ENCODE measurements around the gene TBC1D2.
"Not testable (repeated sequence)": the region's sequence is repeated elsewhere in the genome, so short reads cannot be mapped to it uniquely, and the experiment has no call there.

TBC1D2 gene

DNA sequence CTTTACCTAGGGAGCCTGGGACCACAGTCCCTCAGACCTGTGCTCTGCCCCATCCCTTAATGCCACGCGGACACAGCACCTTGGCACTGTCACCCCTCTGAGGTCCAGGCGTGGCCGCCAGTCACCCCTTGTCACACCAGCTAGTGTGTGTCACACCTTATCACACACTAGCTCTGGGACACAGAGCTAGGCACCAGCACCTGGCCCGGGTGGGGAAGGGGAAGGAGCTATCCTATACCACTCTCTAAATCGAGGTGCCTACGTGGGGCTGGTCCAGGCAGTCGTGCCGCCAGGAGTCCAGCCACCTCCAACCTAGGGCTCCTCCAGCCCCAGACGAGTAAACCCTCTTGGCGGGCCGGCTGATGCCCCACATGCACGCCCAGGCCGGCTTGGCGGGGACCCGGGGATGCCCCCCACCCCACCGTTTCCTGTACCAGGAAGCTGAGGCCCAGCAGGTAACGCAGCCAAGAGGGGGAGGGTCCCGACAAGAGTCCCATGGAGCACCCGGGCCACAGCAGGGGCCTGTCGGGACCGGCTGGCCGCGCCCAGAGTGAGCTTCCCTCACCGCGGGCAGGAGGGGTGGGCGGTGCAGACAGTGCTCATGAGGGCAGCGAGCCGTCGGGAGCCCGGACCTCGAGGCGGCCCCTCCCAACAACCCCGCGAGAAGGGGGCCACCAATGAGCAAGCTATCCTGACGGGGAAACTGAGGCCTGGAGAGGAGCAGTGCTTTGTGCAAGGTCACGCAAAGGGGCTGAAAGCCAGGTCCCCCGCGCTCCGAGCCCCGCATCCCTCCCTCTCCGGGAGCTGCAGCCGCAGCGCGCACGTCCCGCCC, 63.6 kb downstream of the TBC1D2 start:
- DNase-seq (ENCODE audit: low spot score), result no peak

DNA sequence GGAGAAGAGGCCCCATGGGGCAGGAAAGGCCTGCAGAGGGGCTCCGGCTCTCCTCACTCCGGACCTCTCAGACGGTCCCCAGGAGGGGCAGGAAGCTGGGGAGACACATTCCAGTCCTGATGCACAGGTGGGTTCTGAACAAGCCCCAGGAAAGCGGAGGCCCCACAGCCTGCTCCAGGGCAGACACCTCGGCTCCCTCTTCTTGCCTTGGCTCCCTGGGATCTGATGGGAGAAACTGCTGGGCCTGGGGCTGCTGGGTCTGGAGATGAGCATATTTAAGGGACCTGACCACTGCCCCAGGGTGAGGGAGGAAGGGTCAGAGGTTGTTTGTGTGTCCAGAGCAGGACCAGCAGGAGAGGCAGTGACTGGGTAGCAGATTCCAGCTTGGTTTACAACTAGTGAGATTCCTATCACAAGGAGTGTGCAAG, 64.3 kb downstream of the TBC1D2 start:
- no peak for DNase-seq (ENCODE audit: low spot score)

DNA sequence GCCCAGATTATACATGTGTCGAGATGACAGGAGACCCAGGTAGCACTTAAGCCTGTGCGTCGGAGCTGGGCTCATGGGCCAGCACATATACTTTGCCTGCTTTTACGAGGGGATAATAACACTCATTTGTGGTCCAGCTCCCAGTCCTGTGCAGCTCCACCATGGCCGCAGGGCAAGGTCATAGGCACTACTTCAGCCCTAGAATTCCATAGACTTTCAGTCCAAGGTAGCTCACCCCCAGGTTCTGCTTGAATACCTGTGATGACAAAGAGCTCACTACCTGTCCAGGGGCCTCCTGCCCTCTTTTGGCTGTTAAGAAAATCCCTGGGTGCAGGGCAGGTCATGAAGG, 64.7 kb downstream of the TBC1D2 start:
- no peak for DNase-seq (ENCODE audit: low spot score)

DNA sequence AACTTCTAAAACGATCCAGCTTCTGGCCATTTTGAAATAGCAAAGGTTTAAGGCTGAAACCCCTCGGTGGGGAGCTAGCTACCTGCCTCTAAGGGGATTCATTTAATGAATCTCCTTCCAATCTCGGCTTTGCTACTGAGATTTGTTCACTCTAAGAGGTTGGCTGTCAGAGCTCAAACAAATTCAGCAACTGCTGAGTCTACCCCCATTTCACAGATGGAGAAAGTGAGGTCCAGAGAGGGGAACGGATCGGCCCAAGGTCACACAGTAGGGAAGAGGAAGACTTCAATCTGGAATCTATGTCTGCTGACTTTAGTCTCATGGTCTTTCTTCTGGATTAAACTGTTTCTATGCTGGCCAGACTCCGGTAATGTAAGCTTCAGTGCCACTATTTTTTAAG, 66.0 kb downstream of the TBC1D2 start:
- no peak for DNase-seq (ENCODE audit: low spot score)

DNA sequence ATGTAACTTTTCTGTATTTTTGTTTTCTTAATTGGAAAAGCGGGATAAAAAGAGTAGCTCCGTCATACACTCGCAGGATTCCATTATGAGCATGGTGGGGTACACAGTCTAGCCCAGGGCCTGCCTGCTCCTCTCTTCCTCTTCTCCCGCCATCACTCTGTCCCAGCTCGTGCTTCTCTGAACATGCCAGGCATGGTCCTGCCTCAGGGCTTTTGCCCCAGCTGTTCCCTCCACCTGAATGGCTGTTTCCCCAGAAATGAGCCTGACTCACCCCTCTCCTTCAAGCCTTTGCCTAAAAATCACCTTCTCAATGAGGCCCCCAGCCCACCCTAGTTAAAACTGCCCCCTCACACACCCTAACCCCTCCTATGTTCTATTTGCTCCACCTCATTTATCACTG, 67.5 kb downstream of the TBC1D2 start:
- no peak for DNase-seq (ENCODE audit: low spot score)

DNA sequence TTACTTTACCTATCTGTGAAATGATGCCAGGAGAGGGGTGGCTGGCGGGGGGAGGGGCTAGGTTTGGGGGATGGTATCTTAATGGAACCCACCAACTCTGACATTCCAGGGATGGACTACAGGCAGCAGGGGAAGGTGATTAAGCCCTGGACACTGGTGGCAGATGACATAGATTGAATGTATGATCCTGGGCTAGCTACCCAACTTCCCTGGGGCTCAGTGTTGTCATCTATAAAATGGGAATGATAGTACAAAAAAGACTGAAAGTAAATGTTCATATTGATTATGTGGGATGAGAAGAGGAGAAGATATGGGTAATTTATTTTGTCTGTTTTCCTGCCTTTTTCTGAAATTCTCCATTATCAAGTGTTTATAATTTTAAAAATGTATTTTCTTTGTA, 69.2 kb downstream of the TBC1D2 start:
- DNase-seq (ENCODE audit: low spot score), result no peak

DNA sequence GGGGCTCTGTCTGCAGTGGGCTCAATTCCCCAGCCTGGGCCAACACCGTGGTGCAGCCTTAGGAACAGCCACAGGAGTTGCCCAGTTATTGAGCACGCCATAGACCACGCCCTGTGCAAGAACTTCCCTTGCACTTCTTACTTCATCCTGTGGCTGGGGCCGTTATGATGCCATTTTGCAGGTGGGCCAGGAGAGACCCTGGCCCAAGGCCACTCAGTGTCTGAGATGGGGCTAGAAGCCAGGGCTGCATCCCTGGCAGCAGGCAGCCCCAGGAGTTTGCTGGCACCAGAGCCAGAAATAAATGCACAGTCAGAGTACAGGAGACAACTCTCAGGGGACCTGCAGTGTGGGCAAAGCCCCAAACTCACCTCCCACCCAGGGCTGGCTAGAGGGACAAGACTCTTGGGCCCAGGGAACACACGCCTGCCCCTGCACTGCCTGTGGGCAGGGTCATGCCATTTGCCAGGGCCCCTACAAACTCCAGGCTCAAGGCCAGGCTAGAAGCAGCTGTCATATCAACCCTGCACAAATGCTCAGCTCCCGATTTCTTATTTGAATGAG, 69.8 kb downstream of the TBC1D2 start:
- no peak for DNase-seq (ENCODE audit: low spot score)

DNA sequence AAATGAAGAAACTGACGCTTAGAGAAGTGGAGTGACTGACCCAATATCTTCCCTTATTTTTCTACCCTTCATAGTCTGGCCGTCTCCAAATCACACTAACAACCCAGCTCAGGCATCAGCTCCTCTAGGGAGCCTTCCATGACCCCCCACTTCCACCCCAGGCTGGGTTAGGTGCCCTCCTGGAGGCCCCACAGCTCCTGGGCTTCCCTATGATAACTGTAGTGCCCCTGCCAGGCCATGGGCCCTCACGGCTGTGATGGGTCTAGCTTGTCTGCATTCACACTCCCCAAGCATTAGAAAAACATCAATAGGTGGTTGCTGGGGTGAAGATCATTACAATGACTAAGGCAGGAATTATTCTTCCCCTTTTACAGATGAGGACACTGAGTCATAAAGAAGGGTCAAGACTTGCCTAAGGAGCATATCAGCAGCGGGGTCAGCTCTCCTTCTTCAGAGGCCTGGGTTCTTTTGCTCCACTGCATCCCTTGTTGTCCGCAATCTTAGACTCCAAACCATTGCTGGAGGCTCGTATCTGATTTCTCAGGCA, 70.4 kb downstream of the TBC1D2 start:
- no peak for DNase-seq (ENCODE audit: low spot score)

DNA sequence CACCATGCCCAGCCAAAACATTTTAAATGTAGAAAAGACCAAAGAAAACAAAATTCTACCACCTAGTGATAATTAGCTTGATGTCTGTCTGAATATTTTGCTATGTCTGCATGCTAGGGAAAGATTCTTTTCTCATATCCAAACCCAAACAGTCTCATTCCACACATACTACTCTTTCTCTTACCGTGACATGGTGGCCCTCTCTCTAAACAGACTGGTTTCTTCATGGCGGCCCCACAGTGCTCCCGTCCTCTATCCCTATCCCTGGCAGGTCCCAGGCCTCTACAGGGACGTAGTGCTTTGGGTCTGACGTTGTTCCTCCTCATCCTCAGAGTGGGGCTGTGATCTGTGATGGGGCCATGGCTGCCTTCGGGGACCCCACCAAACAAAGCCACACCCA, 71.1 kb downstream of the TBC1D2 start:
- no peak for DNase-seq (ENCODE audit: low spot score)

DNA sequence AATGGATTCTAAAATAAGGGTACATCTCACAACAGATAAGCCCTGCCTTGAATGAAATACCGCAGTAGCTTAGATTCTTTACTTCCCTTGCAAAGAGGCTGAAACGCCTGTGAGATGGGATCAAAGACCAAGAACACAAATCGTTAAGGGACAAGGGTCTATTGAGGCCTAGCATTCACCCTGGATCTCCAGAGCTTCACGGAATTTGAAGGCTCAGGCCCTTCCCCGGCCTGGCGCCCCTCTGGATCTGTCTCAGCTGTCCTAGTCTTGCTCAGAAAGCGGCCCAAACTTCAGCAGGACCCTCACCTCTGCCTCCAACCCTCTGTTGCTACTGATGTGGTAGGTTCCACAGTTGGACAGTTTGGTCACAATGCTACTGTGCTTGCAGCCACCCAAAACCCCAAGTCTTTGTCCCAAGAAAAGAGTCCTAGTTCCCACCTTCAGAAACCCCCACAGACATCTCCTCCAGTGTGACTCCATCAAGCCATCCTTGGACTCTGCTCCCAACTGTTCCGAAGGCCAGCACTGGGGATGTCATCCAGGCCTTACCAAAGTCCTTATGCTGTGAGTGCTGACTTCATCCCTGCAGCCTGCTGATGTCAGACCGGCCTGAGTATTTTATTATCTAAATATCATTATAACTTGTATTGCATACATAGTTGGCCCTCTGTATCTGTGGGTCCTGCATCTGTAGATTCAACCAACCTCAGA, 72.4 kb downstream of the TBC1D2 start:
- DNase-seq (ENCODE audit: low spot score), result no peak

DNA sequence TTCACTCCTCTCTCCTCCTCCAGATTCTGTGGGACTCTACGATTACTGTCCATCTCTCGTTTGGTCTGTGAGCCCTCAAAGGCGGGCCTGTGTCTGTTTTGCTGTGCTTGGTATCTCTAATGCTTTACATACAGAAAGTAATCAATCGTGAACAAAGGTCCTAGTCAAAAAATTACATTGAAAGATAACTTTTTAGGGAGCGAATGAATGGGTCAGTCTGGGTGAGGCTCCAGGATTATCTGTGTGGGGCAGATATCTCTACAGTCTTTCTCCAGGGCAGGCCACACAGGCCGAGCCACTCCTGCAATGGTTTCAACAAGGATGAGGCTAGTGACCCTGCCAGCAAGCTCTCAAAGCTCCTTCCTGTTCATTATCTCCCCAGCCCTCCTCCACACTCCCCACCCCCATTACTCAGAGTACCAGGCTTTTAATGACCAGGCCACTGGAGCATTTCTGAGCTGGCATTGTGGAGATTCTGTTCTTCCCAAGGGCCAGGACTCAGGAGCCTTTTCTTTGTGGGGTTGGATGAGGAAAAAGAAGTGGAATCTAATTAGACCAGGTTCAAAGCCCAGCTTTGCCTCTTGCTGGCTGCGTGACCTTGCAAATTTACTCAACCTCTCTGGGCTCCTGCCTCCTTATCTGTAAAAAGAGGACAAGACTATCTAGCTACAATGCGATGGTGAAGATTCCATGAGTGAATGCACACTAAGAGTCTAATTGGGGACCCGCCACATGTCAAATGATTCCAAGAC, 73.2 kb downstream of the TBC1D2 start:
- no peak for DNase-seq (ENCODE audit: low spot score)

DNA sequence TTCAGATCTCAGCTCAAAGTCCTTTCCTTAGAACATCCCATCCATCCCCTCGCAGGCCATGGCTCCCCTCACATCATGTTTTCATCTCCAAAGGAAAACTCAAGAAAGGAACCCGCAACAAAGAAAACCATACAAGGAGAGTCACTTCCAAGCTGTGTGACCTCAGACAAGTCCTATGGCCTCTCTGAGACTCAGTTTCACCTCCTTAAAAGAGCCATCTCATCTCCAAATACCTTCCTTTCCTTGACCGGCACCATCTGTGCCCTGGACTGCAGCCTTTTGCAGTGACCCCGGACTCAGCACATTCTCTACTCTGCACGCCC, 73.7 kb downstream of the TBC1D2 start:
- DNase-seq (ENCODE audit: low spot score), result no peak

DNA sequence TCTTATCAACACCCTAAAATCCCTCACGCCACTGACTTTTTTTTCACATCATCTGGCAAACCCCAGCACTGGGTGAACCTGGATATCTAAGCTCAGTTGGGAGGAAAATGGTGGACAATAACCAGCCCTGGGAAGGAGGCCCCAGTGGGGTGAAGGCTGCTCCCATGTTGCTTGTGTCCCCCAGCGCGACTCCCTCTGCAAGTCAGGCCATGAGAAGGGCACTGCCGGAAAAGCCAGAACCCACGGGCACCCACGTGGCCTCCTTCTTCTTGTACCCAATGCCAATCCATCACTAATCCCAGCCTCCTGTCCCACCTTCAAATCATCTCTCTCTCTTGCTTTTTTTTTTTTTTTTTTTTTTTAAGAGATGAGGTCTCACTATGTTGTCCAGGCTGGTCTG, 74.5 kb downstream of the TBC1D2 start:
- no peak for DNase-seq (ENCODE audit: low spot score)

DNA sequence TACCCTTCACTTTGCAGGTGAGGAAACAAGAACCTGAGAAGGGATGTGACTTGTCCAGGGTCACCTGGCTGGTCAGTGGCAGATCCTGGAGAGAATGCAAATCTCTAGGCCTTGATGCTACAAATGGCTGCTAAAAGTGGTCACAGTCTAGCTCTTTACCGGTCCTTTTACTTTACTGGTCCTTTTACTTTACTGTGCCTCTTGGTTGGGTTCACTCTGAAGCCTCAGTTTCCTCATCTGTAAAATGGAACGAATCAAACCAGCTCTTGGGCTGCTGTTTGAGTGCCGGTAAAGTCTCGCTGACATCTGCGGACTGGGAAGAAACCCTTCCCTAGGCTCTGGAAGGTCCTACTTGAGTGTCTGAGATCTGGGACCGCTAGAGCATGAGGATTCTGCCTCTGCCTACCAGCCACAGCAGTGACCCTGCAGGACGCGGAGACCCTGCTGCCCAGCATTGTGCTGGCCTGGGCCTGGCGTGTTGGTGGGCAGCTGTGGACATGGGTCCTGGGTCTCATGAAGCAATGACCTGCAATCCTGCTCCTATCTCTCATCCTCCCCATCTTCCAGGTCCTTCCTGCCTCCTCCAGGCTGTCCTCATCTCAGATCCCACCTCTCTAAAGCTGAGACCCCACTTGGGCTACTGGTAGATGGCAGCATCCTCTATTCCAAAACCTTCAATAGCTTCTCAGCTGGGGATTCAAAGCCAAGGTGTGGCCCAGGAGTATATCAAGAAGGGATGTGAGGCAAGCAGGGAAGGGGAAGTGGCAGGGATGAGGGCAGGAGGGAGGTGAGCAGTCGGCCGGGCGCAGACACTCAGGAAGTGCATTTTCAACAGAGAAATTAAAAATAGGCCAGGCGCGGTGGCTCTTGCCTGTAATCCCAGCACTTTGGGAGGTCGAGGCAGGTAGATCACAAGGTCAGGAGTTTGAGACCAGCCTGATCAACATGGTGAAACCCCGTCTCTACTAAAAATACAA, 76.3 kb downstream of the TBC1D2 start:
- DNase-seq (ENCODE audit: low spot score), result no peak

DNA sequence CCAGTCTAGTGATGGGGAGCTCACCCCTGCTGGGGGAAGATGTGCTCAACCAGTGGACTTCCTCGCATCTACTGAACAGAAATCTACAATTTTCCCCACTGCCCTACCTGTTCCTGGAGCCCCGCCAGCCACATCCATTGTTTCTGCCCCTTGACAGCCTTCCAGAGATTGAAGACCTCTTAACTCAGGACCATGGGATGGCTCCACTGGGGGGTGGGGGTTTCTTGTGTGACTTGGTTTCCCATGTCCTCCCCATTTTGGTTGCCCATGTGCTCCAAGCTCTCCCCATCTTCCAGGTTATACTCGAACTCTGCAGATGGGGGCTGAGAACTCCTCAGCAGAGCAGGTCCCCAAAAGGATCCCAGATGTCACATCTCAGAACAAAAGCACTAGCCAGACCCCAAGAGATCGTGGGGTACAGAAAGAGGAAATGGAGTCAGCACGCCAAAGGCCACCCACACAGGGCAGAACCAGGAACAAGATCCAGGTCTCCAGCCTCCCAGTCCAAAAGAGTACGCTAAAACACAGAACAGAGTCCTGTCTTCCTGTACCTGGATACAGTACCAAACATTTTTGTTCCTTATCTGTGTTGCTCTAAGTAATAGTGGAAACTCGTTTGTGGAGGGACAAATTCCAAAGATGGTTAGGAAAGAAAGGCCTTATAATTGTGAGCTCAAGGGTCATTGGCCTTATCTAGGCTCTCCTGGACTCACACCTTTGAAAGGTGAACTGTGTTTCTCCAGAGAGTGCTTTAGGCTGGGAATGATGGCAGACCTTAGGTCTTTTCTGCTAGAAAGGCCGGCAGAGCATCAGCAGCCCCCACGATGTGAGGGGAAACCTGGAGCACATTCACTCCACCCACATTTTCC, 78.8 kb downstream of the TBC1D2 start:
- DNase-seq (ENCODE audit: low spot score), result no peak

DNA sequence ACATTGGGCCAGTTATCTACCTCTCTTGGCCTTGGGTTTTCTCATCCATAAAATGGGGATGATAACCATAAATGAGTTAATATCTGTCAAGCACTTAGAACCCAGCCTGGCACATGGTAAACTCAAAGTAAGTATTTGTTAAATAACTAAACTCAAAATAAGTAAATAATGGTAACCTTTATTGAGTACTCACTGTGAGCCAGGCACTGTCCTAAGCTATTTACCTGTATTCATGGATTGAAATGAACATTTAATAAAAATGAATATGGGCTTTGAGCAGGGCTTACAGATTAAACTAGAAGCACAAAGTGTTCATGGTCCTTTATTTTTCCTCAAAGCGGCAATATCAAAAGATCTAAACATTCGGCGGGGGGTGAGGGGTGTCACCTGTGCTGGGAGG, 79.7 kb downstream of the TBC1D2 start:
- DNase-seq (ENCODE audit: low spot score), result no peak

DNA sequence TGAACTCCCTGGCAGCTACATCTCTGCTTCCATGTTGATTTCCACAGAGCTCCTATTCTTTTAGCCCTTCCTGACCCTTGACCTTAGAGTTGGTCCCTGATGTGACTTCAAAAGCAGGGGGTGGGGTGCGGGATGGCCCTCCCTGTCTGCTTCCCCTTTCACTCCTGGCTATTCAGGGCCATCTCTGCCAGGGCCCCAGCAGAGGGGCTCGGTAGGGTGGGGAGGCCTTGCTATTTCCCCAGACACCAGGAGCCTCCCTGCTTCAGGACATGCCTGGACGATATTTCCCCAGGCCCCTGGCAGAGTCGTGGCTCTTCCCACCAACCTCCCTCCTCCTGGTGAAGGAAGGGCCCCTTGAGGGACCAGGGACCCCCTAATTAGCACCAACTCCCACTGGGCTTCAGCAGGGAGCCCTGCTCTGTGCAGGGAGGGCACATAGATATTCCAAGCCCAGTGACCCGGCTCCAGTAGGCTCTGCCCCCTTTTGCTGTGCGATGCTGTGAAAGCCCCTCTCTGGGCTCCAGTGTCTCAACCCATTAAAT, 80.3 kb downstream of the TBC1D2 start:
- DNase-seq (ENCODE audit: low spot score), result no peak

DNA sequence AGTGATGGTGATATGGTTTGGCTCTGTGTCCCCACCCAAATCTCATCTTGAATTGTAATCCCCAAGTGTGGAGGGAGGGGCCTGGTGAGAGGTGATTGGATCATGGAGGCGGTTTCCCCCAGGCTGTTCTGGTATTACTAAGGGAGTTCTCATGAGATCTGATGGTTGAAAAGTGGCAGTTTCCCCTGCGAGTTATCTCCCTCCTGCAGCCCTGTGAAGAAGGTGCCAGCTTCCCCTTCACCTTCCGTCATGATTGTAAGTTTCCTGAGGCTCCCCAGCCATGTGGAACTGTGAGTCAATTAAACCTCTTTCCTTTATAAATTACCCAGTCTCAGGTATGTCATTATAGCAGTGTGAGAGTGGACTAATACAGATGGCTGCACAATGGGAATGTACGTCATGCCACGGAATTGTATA, 80.9 kb downstream of the TBC1D2 start:
- DNase-seq (ENCODE audit: low spot score), result not testable (repeated sequence)

DNA sequence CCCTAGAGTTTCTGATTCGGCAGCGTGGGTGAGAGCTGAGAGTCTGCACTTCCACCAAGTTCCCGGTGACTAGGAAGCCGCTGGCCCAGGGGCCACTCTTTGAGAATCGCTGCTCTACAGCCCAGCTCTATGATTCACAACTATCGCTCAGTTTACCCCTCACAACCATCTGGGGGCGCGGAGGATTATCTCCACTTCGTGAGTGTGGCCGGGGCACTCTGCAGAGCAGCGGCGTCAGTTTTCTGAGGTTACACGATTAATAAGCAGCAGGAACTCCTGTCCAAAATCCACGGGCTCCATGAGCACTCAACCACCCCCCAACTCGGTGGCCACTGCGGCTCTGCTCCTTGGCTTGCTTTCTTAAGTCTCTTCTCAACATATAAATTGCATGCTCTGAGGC, 82.3 kb downstream of the TBC1D2 start:
- DNase-seq (ENCODE audit: low spot score), result no peak

DNA sequence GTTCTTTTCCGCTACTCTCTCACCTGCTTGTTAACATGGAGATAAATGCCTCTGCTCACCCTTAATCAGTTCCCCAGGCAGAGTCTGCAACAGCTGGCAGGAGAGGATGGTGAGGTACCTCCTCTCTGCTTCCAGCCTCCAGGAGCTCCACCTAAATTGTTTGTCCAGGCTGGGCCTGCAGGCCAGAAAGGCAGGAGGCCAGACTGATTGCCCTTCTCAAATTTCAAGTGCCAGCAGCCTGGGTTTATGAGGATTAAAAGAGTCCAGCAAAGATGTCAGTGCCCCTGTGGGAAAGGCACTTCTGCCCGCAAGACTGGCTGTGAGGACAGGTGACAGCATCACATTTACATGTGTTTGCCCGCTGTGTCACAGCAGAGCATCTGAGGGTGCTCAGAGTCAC, 82.8 kb downstream of the TBC1D2 start:
- DNase-seq (ENCODE audit: low spot score), result no peak
